Suppressor macrophage (primary cell): Measurements from ENCODE around the gene ERFE.

ENCODE experiments used
- DNase-seq, 4 experiments: peaks; one replicate each; pipeline ENCODE4 v3.0.0-alpha.2; 2020 to 2022

The ERFE gene

GRCh38 chr2:238126775-238127164 is 32.0 kb upstream of the ERFE start:
- no peak for DNase-seq

DNA sequence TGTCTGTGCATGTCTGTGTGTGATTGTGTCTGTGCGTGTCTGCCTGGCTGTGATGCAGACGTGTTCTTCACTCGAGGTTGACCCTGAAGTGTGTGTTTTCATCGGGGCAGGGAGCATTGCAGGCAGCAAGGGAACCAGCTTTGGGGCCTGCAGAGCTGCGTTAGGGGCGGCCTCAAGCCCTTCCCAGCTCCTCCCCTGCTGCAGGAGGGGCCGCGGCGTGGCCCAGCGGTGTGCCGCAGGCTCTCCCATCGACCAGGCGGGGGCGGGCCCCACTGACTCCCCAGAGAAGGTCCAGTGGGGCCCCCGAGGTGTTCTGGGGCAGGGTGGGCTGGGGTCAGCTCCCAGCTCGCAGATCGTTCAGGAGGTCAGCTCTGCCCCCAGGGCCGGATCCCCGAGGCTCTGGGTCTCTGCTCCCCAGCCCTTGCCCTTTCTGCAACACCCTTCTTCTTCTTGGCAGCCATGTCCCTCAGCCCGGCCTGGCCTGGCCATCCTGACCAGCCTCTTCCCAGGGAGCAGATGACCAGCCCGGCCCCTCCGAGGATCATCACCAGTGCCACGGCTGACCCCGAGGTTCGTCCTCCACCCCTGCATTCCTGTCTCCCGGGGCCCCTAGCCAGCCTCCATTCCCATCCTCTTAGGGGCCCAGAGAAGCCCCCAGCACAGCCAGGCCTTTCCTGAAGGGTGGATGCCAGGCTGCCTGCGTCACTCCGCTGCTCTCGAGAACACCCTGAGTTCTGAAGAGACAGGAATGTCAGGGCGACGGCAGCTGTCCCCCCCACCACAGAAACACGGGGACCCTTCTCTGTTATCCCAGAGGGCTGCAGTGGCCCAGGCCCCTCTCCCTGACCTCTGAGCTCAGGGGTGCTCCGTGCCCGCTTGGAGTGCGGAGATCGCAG is 31.4 kb upstream of the ERFE start:
- peak in 2 of 4 experiments; percentile 15 to 24 for DNase-seq

- DNase-seq = no peak
Measured at GRCh38 chr2:238128061-238128440, 30.7 kb upstream of the ERFE start.

- no peak for DNase-seq
Measured at GRCh38 chr2:238128534-238129001, 30.2 kb upstream of the ERFE start.

GRCh38 chr2:238129166-238130010 is 29.4 kb upstream of the ERFE start:
- DNase-seq = no peak

GRCh38 chr2:238130111-238130695 is 28.6 kb upstream of the ERFE start:
- no peak for DNase-seq

DNA sequence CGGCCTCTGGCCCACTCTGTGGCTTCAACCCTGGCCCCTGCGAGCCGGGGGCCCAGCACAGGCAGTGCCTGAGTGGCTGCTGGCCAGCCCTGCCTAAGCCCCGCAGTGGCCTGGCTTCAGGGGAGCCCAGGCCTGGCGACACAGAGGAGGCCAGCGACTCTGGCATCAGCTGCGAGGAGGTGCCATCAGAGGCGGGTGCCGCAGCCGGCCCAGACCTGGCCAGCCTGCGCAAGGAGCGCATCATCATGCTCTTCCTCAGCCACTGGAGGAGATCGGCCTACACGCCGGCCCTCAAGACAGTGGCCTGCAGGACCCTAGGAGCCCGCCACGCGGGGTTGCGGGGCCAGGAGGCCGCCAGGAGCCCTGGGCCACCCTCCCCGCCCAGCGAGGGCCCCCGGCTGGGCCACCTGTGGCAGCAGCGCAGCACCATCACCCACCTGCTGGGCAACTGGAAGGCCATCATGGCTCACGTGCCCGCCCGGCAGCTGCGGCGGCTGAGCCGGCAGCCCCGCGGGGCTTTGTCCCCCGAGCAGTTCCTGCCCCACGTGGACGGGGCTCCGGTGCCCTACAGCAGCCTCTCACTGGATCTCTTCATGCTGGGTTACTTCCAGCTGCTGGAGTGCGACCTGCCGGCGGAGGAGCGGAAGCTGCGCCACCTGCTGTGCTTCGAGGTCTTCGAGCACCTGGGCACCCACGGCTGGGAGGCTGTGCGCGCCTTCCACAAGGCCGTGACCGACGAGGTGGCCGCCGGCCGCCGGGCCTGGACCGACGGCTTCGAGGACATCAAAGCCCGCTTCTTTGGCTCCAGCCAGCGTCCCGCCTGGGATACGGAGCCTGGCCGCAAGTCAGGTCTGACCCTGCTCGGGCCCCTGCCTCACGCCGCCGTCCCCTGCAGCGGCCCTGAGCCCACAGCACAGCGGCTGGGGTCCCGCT is 27.8 kb upstream of the ERFE start:
- no peak for DNase-seq

GRCh38 chr2:238131761-238132462 is 26.9 kb upstream of the ERFE start:
- DNase-seq = no peak

DNA sequence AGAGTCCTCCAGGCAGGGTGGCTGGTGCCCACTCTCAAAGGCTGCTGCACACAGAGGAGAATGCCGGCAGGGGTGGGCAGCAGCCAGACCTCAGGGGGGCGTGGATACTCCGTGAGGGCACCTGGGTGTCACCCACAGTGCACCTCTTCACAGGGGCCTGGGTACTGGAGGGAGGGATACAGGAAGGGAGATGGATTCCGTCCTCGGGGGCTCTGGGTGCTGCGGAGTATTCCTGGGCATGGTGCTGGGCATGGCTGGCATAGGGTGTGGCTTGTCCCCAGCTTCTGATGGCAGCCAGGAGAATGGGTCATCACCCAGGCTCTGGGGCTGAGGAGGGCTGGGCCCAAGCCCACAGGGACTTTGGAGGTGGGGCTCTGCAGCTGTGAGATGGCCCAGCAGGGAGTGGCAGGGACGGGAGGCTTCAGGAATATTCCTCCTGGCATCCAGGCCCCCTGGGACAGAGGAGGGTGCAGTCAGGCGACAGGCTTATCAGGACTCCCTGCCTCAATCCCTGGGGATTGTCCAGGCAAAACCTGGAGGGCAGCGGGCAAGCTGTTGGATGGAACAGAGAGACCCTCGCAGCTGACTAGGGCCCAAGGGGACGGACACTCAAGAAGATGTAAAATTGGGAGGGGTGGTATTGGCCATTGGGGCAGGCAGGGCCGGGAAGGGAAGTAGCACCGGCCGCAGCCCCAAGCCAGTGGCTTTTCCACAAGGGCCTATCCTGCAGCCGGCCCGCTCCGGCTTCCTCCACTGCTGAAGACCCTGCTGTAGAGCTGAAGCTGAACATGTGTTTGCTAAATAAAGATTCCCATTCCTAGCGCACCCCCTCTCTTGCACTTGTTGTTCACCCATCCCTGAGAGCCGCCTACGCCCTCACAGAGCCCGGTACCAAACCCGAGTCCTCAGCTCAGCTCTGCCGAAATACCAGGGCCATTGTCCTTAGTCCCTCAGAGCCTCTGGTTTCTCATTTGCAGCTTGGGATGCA is 26.0 kb upstream of the ERFE start:
- DNase-seq = no peak

GRCh38 chr2:238133499-238134392 is 25.0 kb upstream of the ERFE start:
- no peak for DNase-seq

- no peak for DNase-seq
Measured at GRCh38 chr2:238134393-238134785, 24.4 kb upstream of the ERFE start.

- DNase-seq = no peak
Measured at GRCh38 chr2:238135601-238136150, 23.1 kb upstream of the ERFE start.

DNA sequence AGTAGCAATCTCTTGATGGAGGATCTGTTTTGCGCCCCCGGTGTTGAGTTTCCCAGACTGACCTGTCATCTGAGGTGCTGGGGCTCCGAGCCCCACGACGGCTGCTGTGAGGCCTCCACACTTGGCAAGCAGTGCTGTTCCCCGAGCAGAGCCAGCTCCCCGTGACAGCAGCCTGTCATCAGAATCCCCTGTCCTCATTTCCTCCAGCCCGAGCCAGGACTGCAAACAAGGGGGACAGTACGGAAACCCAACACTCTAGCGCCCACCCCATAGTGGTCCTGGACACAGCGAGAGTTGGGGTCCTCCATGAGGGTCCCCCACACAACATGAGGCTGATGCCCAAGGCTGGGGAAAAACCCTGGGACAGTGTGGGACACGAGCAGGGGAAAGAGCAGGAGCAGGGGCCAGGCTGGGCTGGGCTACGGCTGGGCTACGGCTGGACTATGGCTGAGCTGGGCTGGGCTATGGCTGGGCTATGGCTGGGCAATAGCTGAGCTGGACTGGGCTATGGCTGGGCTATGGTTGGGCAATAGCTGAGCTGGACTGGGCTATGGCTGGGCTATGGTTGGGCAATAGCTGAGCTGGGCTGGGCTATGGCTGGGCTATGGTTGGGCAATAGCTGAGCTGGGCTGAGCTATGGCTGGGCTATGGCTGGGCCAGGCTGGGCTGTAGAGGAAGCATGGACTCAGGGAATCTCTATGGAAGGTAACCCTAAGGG is 21.8 kb upstream of the ERFE start:
- peak; percentile 54 to 85 (median 78) for DNase-seq

DNA sequence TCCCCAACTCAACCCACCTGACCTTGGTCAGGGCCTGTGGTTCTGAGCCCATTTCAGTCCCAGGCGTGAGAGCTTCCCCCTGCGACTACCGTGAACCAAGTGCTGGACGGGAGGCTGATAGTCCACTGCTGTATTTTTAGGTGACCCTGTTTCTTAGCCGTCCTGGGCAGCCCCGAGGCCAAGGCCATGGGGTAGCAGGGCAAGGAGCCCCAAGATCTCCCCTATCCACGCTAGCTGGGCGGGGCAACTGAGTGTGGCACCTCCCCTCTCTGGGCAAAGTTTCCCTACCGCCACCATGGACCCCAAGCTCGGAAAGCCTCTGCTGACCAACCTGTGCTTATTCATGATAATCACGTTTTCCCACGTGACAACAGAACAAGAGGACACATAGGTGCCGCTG is 20.9 kb upstream of the ERFE start:
- DNase-seq = no peak

DNA sequence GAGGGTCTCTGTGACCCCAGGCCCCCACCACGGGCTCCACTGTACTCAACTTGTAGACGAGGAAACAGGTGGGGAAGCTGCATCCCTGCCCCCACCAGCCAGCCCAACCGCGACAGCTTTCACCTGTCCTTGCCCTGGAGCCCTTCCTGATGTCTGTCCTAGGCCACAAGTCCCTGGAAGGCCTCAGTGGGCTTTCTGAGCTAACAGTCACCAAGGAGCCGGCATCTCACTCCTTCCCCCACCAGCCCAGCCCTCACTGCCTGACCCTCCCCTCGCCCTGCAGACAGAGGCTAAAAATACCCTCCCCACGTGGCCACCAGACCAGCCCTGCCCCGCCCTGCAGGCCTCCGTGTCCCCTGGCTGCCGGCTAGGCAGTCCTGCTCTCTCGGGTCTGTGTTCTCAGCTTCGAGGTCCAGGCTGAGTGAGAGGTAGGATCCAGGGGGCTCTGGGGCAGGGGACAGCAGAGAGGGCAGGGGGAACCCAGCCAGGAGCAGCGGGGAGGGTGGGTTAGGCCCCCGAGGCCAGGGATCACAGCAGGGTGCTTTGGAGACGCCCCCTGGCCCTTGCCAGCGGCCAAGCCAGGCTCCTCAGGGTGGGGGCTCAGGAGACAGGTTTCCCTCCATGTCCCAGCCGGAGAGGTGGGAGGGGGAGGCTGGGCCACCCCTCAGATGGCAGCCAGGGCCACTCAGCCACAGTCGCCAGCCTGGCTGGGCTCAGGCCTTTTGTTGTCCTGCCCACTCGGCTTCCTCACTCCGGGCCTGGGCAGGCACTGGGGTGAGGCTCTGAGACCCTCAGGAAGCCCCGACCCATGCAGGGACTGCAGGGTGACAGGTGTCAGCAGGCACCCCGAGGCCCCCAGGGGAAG is 20.2 kb upstream of the ERFE start, which contains the start of gene KLHL30:
Gene KLHL30, plus strand, starts transcription at position 338 of the 865 bp plus-strand sequence. CDS start 2,087 bp downstream, outside the sequence.
- no peak for DNase-seq

DNA sequence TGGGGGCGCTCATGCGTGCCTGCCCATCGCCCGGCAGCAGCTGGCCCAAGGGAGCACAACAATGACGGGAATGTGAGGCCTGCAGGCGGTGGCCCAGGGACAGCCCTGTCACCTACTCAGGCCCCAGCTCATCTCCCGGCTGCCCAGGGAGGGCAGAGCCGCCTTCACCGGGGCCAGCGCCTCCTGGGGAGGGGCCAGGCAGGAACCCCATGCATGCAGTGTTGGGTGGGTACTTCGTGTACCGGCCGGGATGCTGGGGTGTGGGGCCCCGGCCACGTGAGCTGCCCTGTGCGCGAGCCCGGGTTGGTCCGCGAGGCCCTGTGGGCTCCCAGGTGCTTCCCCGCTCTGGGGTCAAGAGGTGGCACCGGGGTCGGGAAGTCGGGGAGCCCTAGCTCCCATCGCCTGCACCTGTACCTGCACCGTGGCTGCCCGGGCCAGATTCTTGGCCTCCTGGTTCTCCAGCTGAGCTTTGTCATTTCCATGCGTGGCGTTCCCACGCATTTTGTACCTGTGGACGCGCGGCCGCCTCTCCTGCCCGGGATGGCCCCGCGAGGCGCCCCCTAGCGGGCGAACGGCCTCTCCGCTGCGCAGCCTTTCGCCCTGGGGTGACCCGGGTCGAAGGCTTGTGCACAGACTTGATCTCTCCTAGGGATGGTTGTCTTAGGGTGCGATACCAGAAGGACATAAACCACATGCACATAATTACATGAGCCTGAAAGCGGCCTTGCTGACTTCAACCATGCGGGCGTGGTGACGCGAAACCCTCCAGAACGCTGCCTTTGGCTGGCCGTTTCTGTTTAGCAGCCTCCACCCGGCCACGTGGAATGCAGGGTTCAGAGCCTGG is 19.4 kb upstream of the ERFE start:
- DNase-seq = peak in 3 of 4 experiments; percentile 11 to 42 (median 29)
